ENCODE measurements around the gene EDAR.

EDAR gene

GRCh38 chr2:108905906-108906305 is 83.1 kb downstream of the EDAR start:
- DNase-seq: no peak

DNA sequence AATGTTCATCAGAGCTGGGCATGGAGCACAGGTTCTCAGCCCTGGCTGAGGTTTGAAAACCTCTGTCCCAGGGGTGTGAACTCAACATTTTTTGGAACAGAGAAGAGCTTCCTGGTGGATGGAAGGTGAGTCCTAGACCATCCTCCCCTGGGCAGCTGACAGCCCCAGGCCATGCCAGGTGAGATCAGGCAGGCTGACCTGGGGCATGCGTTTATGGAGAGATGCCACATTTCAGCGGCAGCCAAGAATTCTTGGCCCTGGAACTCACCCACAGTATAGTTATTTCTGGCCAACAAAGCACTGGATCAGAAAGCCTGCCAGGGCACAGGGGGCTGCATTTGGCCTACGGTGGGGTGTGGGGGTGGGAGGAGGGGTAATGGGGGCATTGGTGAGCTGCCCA is 83.8 kb downstream of the EDAR start:
- DNase-seq: no peak

DNA sequence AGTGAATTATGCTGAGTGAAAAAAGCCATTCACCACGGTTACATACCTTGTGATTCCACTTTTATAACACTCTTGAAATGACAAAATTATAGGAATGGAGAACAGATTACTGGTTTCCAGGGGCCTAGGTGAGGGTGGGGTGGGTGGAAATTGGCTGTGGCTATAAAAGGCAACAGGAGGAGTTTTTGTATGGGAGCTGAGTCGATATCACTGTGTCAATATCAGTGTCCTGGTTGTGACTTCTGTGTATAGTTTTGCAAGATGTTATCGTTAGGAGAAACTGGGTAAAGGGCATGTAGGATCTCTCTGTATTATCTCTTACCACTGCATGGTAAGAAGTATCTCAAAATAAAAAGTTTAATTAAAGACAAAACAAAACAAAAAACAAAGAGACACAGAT is 84.3 kb downstream of the EDAR start:
- no peak for DNase-seq

GRCh38 chr2:108898315-108899082 is 90.5 kb downstream of the EDAR start:
- DNase-seq: no peak

GRCh38 chr2:108896741-108897140 is 92.3 kb downstream of the EDAR start:
- no peak for DNase-seq

GRCh38 chr2:108895188-108895587 is 93.8 kb downstream of the EDAR start:
- no peak for DNase-seq

DNA sequence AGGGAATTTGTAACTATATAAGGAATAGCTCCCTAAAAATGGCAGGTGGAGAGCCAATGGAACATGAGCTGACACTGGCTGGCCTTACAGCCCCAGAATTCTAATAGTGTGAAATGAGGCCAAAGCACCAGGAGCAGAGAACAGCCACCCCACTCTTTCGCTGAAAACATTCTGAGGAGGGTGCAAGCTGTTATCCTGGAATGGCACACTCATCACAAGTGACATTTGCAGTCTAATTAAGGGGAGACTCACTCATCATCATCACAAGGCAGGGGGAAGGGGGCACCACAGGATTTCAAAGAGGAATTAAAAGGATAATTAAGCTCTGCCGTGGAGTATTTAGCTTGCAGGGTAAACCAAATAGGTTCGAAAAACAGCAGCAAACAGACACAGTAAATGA is 94.3 kb downstream of the EDAR start:
- DNase-seq: no peak

DNA sequence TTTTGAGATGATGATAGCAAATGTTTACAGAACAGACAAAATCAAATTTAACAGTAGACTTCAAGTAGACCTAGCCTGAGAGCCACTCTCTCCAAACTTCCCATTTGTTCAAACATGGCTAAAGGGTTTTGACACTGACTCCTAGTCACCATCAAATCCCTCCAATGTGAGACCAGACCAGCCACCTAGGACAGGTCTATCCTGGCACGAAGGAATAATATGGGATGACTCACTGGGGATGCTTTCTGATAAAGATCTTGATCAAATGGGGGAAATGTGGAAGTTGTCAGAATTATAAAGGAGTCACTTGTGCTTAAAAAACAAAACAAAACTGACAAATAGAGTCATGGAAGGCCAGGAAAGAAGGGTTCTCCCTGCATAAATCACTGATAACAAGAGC is 95.7 kb downstream of the EDAR start:
- DNase-seq: no peak

DNA sequence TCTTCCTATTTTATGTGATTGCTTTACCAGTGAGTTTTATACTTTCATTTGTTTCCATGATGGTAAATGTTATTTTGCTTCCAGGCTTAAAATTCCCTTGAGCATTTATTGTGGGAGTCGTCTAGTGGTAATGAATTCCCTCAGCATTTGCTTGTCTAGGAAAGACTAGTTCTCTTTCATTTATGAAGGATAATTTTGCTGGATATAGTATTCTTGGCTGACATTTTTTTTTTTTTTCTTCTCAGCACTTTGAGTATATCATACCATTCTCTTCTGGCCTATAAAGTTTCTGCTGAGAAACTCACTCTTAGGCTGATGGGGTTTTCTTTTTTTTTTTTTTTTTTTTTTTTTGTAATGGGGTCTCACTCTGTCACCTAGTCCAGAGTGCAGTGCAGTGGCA is 99.1 kb downstream of the EDAR start:
- DNase-seq: no peak

GRCh38 chr2:108884619-108885018 is 104.4 kb downstream of the EDAR start:
- DNase-seq: no peak

DNA sequence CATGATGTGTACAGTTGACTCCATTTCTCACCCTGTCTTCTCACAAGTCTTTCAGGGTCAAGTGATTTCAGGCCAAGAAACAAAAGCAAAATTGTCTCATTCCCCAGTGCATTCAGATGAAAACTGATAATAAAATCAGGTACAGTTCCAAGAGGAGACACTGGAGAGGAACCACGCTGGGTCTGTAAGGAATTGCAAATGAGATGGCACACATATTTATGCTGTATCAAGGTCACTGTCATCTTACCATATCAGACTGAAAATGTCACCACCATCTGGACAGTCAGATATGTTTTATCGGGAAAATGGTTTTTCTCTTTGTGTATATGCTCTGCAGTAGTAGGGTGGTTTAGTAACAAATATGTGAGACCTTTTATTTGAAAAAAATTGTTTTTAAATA is 110.7 kb downstream of the EDAR start:
- no peak for DNase-seq

DNA sequence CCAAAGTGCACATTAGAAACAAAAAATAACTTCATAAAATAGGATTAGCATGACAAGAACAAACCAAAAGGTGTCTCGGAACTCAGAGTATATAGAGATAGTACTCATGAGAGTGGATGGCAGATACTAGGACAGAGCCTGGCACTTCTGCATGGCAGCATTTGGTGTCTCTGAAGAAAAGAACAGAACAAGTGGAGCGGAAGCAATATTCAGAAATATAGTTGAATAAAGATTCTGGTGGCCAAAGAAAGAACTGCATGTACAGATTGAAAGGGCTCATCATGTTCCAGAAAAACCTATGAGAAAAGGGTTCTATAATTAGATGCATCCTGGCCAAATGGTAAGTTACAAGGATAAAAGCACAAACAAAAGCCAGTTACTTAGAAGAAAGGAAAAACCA is 111.5 kb downstream of the EDAR start:
- DNase-seq: no peak

DNA sequence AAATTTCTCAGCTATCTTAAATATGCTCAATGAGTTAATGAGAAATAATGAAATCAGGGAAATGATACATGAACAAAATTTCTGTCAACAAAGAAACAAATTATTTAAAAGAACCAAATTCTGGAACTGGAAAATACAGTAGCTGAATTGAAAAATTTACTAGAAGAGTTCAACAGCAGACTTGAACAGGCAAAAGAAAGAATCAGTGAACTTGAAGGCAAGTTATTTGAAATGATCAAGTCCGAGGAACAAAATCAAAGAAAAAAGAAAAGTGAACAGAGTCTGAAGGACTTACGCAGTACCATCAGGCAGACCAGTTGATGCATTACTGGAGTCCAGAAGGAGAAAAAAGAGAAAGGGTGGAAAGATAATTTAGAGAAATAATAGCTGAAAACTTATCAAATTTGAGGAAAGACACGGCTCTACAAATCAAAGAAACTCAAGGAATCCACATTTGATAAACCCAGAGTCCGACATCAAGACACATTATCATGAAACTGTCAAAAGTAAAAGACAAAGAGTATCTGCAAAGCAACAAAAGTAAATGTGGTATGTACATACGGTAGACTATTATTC is 118.9 kb downstream of the EDAR start:
- DNase-seq: no peak

DNA sequence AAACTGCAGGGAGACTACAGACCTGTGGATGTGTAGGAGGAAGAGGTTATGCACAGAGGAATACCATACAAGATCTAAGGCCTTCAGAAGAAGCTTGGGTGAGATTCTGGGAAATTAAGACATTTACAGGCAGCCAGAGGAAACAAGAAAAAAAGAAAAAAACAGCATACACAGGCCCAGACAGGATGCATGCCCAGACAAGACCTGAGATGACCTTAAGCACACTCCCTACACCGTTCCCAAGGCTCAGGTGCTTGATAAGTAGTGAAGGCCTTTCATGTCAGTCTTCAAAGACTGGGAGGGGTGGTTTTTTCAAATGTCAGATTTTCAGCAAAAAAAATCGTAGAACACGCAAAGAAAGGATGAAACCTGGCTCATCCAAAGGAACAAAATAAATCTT is 119.5 kb downstream of the EDAR start:
- DNase-seq: no peak

DNA sequence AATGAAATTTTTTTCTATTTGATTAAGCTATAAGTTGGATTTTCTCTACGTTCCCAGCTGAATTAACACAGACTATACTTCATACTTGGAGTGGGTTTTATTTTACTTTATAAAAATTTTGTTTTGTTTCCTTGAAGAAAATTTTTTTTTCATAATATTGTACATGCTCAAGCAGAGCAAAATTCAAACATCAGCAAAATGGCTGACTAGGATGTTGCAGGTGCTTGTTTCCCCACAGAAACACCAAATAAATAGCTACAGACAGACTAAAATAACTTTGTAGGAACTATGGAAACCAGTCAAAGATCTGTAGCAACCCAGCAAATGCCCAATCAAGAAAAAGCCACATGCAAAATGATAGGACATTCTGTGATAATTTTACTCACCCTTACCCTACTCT is 120.1 kb downstream of the EDAR start:
- no peak for DNase-seq

DNA sequence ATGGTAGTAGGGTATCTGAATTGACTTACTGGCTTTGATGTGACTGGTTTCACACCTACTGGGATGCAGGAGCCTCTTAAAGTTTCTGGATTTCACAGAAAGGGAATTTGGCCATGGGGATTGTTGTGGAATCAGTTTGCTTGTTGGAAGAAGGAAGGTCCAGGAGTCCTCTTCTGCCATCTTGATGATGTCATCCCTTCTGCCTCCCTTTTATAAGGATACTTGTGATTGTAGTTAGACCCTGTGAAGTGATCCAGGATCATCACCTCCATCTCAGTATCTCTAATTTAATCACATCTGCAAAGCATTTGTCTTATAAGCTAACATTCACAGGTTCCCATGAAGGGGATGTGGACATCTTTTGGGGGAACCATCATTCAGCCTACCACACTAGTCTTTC is 123.0 kb downstream of the EDAR start:
- no peak for DNase-seq

DNA sequence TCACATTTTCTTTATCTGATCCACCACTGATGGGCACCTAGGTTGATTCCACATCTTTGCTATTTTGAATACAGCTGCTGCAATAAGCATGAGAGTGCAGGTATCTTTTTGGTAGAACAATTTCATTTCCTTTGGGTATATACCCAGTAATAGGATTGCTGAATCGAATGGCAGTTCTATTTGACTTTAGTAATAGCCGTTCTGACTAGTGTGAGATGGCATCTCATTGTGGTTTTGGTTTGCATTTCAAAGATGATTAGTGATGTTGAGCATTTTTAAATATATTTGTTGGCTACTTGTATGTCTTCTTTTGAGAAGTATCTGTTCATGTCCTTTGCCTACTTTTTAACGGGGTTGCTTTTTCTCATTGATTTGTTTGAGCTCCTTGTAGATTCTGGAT is 130.1 kb downstream of the EDAR start:
- DNase-seq: no peak

GRCh38 chr2:108855194-108855593 is 133.8 kb downstream of the EDAR start:
- no peak for DNase-seq

GRCh38 chr2:108854484-108854883 is 134.5 kb downstream of the EDAR start:
- no peak for DNase-seq

GRCh38 chr2:108853421-108853820 is 135.6 kb downstream of the EDAR start:
- no peak for DNase-seq

GRCh38 chr2:108852375-108852774 is 136.6 kb downstream of the EDAR start:
- no peak for DNase-seq

- DNase-seq: no peak
Measured at GRCh38 chr2:108847000-108847399, 142.0 kb downstream of the EDAR start.

- DNase-seq: no peak
Measured at GRCh38 chr2:108845923-108846322, 143.1 kb downstream of the EDAR start.

All from NCI-H2081 treated with DMSO at 0.1 percent for 48 hours (cell line).